COR-L47 (cell line): ENCODE data around the gene MLEC.

ENCODE experiments used
- DNase-seq: peaks from one replicate; lab custom pipeline; 2025; lab: John Stamatoyannopoulos, UW

Gene MLEC

GRCh38 chr12:120693848-120694247 lies 6.9 kb downstream of the MLEC start:
- DNase-seq, result no peak

- DNase-seq, result no peak
Observed at GRCh38 chr12:120696626-120697025, 9.7 kb downstream of the MLEC start.

- no peak for DNase-seq
Observed at GRCh38 chr12:120697344-120697743, 10.4 kb downstream of the MLEC start.

- DNase-seq, result no peak
Observed at GRCh38 chr12:120698665-120699064, 11.7 kb downstream of the MLEC start.

- DNase-seq, result no peak
Observed at GRCh38 chr12:120699553-120699952, 12.6 kb downstream of the MLEC start.

- no peak for DNase-seq
Observed at GRCh38 chr12:120700886-120701285, 13.9 kb downstream of the MLEC start.

- no peak for DNase-seq
Observed at GRCh38 chr12:120702637-120703036, 15.7 kb downstream of the MLEC start.

GRCh38 chr12:120703311-120703942 lies 16.5 kb downstream of the MLEC start:
- no peak for DNase-seq

- no peak for DNase-seq
Observed at GRCh38 chr12:120705618-120706017, 18.7 kb downstream of the MLEC start.

GRCh38 chr12:120706029-120706428 lies 19.1 kb downstream of the MLEC start:
- no peak for DNase-seq

GRCh38 chr12:120708651-120709050 lies 21.7 kb downstream of the MLEC start:
- no peak for DNase-seq

- DNase-seq, result peak; percentile 54
Observed at GRCh38 chr12:120710031-120710804, 23.3 kb downstream of the MLEC start, which contains the start of gene UNC119B. TSS of gene UNC119B (plus strand) at chr12:120710458. CDS start at chr12:120710475, 17 bp downstream.

GRCh38 chr12:120710805-120711296 lies 23.9 kb downstream of the MLEC start:
- no peak for DNase-seq

GRCh38 chr12:120711411-120711810 lies 24.5 kb downstream of the MLEC start:
- DNase-seq, result no peak

- no peak for DNase-seq
Observed at GRCh38 chr12:120712610-120713009, 25.7 kb downstream of the MLEC start.

GRCh38 chr12:120713861-120714482 lies 27.0 kb downstream of the MLEC start:
- DNase-seq, result peak; percentile 76

- DNase-seq, result no peak
Observed at GRCh38 chr12:120718055-120718454, 31.1 kb downstream of the MLEC start.

GRCh38 chr12:120719072-120719471 lies 32.1 kb downstream of the MLEC start:
- no peak for DNase-seq

- no peak for DNase-seq
Observed at GRCh38 chr12:120719496-120720233, 32.7 kb downstream of the MLEC start.

GRCh38 chr12:120720234-120720986 lies 33.5 kb downstream of the MLEC start:
- no peak for DNase-seq
